H1 (cell line): ENCODE measurements around the gene GRIN3A. TPM values are rescaled to one million over a fixed set of nuclear protein-coding genes. Genes with fewer than 3 reads are reported as not detected.

ENCODE experiments used
- CTCF ChIA-PET: fragments of 300-600 bp; sonication (Branson Sonifier 250); formaldehyde crosslinking; loops from one replicate; lab custom pipeline; 2021; ENCODE audit not compliant: partially characterized antibody; lab: Charles Lee
- POLR2A ChIA-PET: fragments of 300-600 bp; sonication (Branson Sonifier 250); formaldehyde crosslinking; loops from one replicate; lab custom pipeline; 2021; ENCODE audit warnings: inconsistent platforms; ENCODE audit not compliant: partially characterized antibody; lab: Charles Lee
- DNase-seq, 2 experiments: peaks; one replicate each; pipeline versions ENCODE4 v3.0.0 to v3.0.0-alpha.2; 2010 to 2022; ENCODE audit warnings: low spot score in 2 of 2, low read depth in 1 of 2, mixed read lengths in 1 of 2
- FAIRE-seq: peaks from 2 replicates; lab custom pipeline; 2011; peaks lifted over from hg19 to GRCh38; lab: Jason Lieb, UNC
- H2AFZ ChIP-seq: 2 replicates; pipeline ENCODE4 v1.8.1; 2012; ENCODE audit warnings: low read length, inconsistent platforms
- H2AK5ac ChIP-seq: 2 replicates; pipeline ENCODE4 v1.6.1; 2013; ENCODE audit warnings: low read depth, low read length
- H2BK120ac ChIP-seq: replicated peaks from 2 replicates; pipeline ENCODE3; 2013; ENCODE audit warnings: low read depth, low read length, inconsistent platforms
- H2BK12ac ChIP-seq: 2 replicates; pipeline ENCODE4 v1.6.1; 2013; ENCODE audit warnings: low read depth, low read length
- H2BK15ac ChIP-seq: 2 replicates; pipeline ENCODE4 v1.6.1; 2013; ENCODE audit warnings: low read length
- H2BK20ac ChIP-seq: 2 replicates; pipeline ENCODE4 v1.6.1; 2013; ENCODE audit warnings: low read length
- H2BK5ac ChIP-seq: 2 replicates; pipeline ENCODE4 v1.6.1; 2013; ENCODE audit warnings: low read depth, low read length
- H3K14ac ChIP-seq: 2 replicates; pipeline ENCODE4 v1.6.1; 2013; ENCODE audit warnings: inconsistent platforms; ENCODE audit not compliant: insufficient read length
- H3K18ac ChIP-seq: 2 replicates; pipeline ENCODE4 v1.6.1; 2013; ENCODE audit warnings: low read length; ENCODE audit errors: extremely low read depth
- H3K23ac ChIP-seq: 2 replicates; pipeline ENCODE4 v1.6.1; 2013; ENCODE audit warnings: inconsistent platforms; ENCODE audit not compliant: insufficient read length
- H3K23me2 ChIP-seq: 2 replicates; pipeline ENCODE4 v1.6.1; 2013; ENCODE audit warnings: low read depth, low read length
- H3K27ac ChIP-seq: 2 replicates; pipeline ENCODE4 v1.6.1; 2011; ENCODE audit warnings: low read depth, low read length, inconsistent platforms
- H3K27me3 ChIP-seq, 4 experiments: replicated peaks in 1 of 4; 1 replicate in 1 of 4; 2 replicates in 3 of 4; pipeline versions ENCODE4 v1.6.1 to v1.8.1; 2011 to 2013; ENCODE audit warnings: low read length in 3 of 4, mild to moderate bottlenecking in 3 of 4, inconsistent platforms in 2 of 4, mixed read lengths in 2 of 4, moderate library complexity in 1 of 4; ENCODE audit not compliant: control insufficient read depth in 3 of 4, insufficient read depth in 3 of 4; ENCODE audit errors: extremely low read depth in 1 of 4
- H3K36me3 ChIP-seq, 4 experiments: 2 replicates each; pipeline versions ENCODE4 v1.6.1 to v1.8.1; 2011 to 2013; ENCODE audit warnings: mild to moderate bottlenecking in 4 of 4, low read length in 3 of 4, moderate library complexity in 2 of 4, control low read depth in 1 of 4, inconsistent platforms in 1 of 4; ENCODE audit not compliant: insufficient read depth in 4 of 4, control insufficient read depth in 2 of 4
- H3K4ac ChIP-seq: replicated peaks from 2 replicates; pipeline ENCODE3; 2013; ENCODE audit warnings: low read length, low read depth, mixed read lengths, inconsistent platforms; ENCODE audit not compliant: insufficient read length
- H3K4me1 ChIP-seq, 4 experiments: replicated peaks in 1 of 4; 1 replicate in 1 of 4; 2 replicates in 3 of 4; pipeline versions ENCODE4 v1.6.1 to v1.8.1; 2011 to 2013; ENCODE audit warnings: low read length in 3 of 4, inconsistent platforms in 2 of 4, mixed read lengths in 1 of 4; ENCODE audit not compliant: insufficient read depth in 4 of 4, control insufficient read depth in 3 of 4
- H3K4me2 ChIP-seq, 2 experiments: 2 replicates each; pipeline versions ENCODE4 v1.6.1 to v1.8.1; 2011 to 2013; ENCODE audit warnings: low read depth in 2 of 2, low read length in 2 of 2, control low read depth in 1 of 2, inconsistent platforms in 1 of 2, mild to moderate bottlenecking in 1 of 2; ENCODE audit not compliant: insufficient read depth in 1 of 2
- H3K4me3 ChIP-seq, 4 experiments: fragments of 200-600, 300-600 bp in 1 of 4; sonication (generic), shearing (Covaris generic), sonication (Bioruptor Twin) in 1 of 4; 2 replicates each; pipeline versions ENCODE4 v1.5.1 to v1.8.1; 2011 to 2016; ENCODE audit warnings: low read length in 4 of 4, low read depth in 3 of 4, control low read depth in 2 of 4, inconsistent platforms in 2 of 4, mild to moderate bottlenecking in 2 of 4, mixed read lengths in 1 of 4, moderate library complexity in 1 of 4; ENCODE audit not compliant: insufficient read depth in 2 of 4; ENCODE audit errors: extremely low read depth in 1 of 4
- H3K56ac ChIP-seq: replicated peaks from 2 replicates; pipeline ENCODE3; 2013; ENCODE audit warnings: low read depth, mild to moderate bottlenecking, mixed read lengths, low read length, inconsistent platforms; ENCODE audit not compliant: insufficient read length
- H3K79me1 ChIP-seq: 2 replicates; pipeline ENCODE4 v1.6.1; 2013; ENCODE audit warnings: low read depth, low read length, control low read depth
- H3K79me2 ChIP-seq, 2 experiments: 2 replicates each; pipeline versions ENCODE4 v1.6.1 to v1.8.1; 2012 to 2013; ENCODE audit warnings: low read length in 2 of 2, mild to moderate bottlenecking in 2 of 2, inconsistent platforms in 1 of 2; ENCODE audit not compliant: insufficient read depth in 2 of 2, control insufficient read depth in 1 of 2
- H3K9ac ChIP-seq, 4 experiments: replicated peaks in 1 of 4; 1 replicate in 1 of 4; 2 replicates in 3 of 4; pipeline versions ENCODE4 v1.6.1 to v1.8.1; 2011 to 2013; ENCODE audit warnings: low read depth in 3 of 4, low read length in 3 of 4, control low read depth in 2 of 4, mild to moderate bottlenecking in 2 of 4, moderate library complexity in 2 of 4, inconsistent platforms in 1 of 4; ENCODE audit errors: extremely low read depth in 1 of 4
- H3K9me3 ChIP-seq, 2 experiments: 2 replicates each; pipeline versions ENCODE4 v1.6.1 to v1.8.1; 2012 to 2013; ENCODE audit warnings: mild to moderate bottlenecking in 2 of 2, moderate library complexity in 2 of 2, control low read depth in 1 of 2, inconsistent platforms in 1 of 2, low read depth in 1 of 2, low read length in 1 of 2, mixed read lengths in 1 of 2; ENCODE audit not compliant: insufficient read depth in 2 of 2
- H4K20me1 ChIP-seq, 2 experiments: replicated peaks in 1 of 2; 2 replicates each; pipeline versions ENCODE3 to v1.8.1; 2011 to 2013; ENCODE audit warnings: inconsistent platforms in 2 of 2, low read length in 2 of 2, mild to moderate bottlenecking in 1 of 2; ENCODE audit not compliant: insufficient read depth in 2 of 2, control insufficient read depth in 1 of 2
- H4K5ac ChIP-seq: 2 replicates; pipeline ENCODE4 v1.6.1; 2013; ENCODE audit warnings: low read length, low read depth, mixed read lengths, inconsistent platforms; ENCODE audit not compliant: insufficient read length
- H4K8ac ChIP-seq: 2 replicates; pipeline ENCODE4 v1.8.0; 2013; ENCODE audit warnings: mild to moderate bottlenecking, moderate library complexity, low read length, inconsistent platforms; ENCODE audit not compliant: insufficient read depth; ENCODE audit errors: extremely low read depth
- H4K91ac ChIP-seq: replicated peaks from 2 replicates; pipeline ENCODE3; 2013; ENCODE audit warnings: low read length, mixed read lengths, inconsistent platforms; ENCODE audit not compliant: insufficient read length
- CTBP2 ChIP-seq: IDR thresholded peaks from 2 replicates; pipeline ENCODE4 v1.7.0; 2011; ENCODE audit warnings: borderline replicate concordance, mild to moderate bottlenecking, moderate library complexity, mixed read lengths, low read length; ENCODE audit not compliant: insufficient read depth, insufficient read length
- EGR1 ChIP-seq: IDR thresholded peaks from 2 replicates; pipeline ENCODE4 v1.6.1; 2011; ENCODE audit warnings: low read depth, low read length, borderline replicate concordance
- TAF1 ChIP-seq: IDR thresholded peaks from 2 replicates; pipeline ENCODE4 v1.6.1; 2011; ENCODE audit warnings: mild to moderate bottlenecking, low read depth, low read length
- TAF7 ChIP-seq: optimal IDR thresholded peaks from 2 replicates; pipeline ENCODE3; 2011; ENCODE audit warnings: low read depth, mild to moderate bottlenecking, inconsistent platforms, low read length, moderate library complexity, borderline replicate concordance
- USF2 ChIP-seq: IDR thresholded peaks from 2 replicates; pipeline ENCODE4 v1.6.1; 2011; ENCODE audit warnings: low read length, improper control_type of control experiment
- WGBS, 2 experiments: shearing (Covaris generic) in 1 of 2; methylation state at CpG; one replicate each; pipeline versions ENCODE4 v1.1.6 to v1.1.7; 2013 to 2015; ENCODE audit warnings: low lambda C conversion rate in 2 of 2, mixed read lengths in 2 of 2, inconsistent platforms in 1 of 2, low coverage in 1 of 2, missing lambda C conversion rate in 1 of 2; ENCODE audit not compliant: insufficient replicate concordance in 2 of 2, insufficient coverage in 1 of 2, insufficient read length in 1 of 2; ENCODE audit errors: extremely low coverage in 1 of 2, missing lambda C conversion rate in 1 of 2; 5-methylcytosine and 5-hydroxymethylcytosine counted together
- polyA plus RNA-seq, 7 experiments: library from polyadenylated mRNA; depleted of rRNA in 3 of 7; stranded (reverse) in 5 of 7; unstranded in 2 of 7; fragments of >200 nt in 5 of 7; fragments of 200-250 nt in 2 of 7; gene quantifications; 1 replicate in 5 of 7; 2 replicates in 1 of 7; 4 replicates in 1 of 7; pipeline versions ENCODE4 v1.2.1 to v1.2.3, GENCODE V29; 2011 to 2013; ENCODE audit warnings: missing spikeins in 2 of 7, mixed read lengths in 2 of 7
- total RNA-seq: library from RNA; stranded (reverse); fragmentation: NEBNext Ultra II Directional; extraction: Animal tissue kit (Norgen Biotek cat#: 25700); gene quantifications from 2 replicates; pipeline ENCODE4 v1.2.1, GENCODE V29; 2021

GRIN3A gene
- total and polyA plus RNA-seq, 2 of the 8 experiments (the other 6 are each of a cell fraction or from before 2014, with no cell fraction given): 0.04 TPM; not detected in 1

- Histone ChIP-seq H3K79me1 (no peaks in the 10 kb centered on the region), H3K23me2 (no peaks in the 10 kb centered on the region), H3K27ac (no peak overlapping the region), H3K9me3 (no peaks in the 10 kb centered on the region), H3K36me3 (no peaks in the 10 kb centered on the region), H3K9ac (no peak overlapping the region), H3K23ac (no peak overlapping the region), H4K91ac (no peak overlapping the region), H3K79me2 (no peaks in the 10 kb centered on the region), H2BK5ac (no peak overlapping the region), H4K5ac (no peak overlapping the region), H2AK5ac (no peak overlapping the region), H3K56ac (no peak overlapping the region), H3K14ac (no peak overlapping the region), H2BK20ac (no peak overlapping the region), H3K4ac (no peak overlapping the region), H2BK15ac (no peak overlapping the region), H2BK120ac (no peak overlapping the region), H3K27me3 (no peaks in the 10 kb centered on the region), H3K18ac (no peak overlapping the region), H3K4me2 (no peak overlapping the region), H3K4me3 (no peak overlapping the region), H2BK12ac (no peak overlapping the region), H2AFZ (no peak overlapping the region), H4K20me1 (no peaks in the 10 kb centered on the region), H4K8ac (no peak overlapping the region), H3K4me1 (peaks cover 1 to 9% (median 6%) of the 10 kb centered on the region in 4 experiments; a peak in 6 of 7 replicates)
- 81% methylated on average over 6 of the region's 6 CpGs; no CpG with 5 or more reads in 1 of the 2 experiments for WGBS, 2 experiments
- DNase-seq (no peak), FAIRE-seq (no peak)
- ChIA-PET POLR2A (interaction anchor here (1.0 kb wide), 1 partner anchor 19 kb away, joined by 3 read pairs; no protein-coding TSS in a partner anchor), CTCF (interaction anchor here (0.7 to 1.4 kb wide), 6 partner anchors 9 to 148 kb away, joined by 3 to 4 read pairs (median 4); no protein-coding TSS in a partner anchor)
- TF ChIP-seq EGR1 (no peak), CTBP2 (no peak), TAF7 (no peak), TAF1 (no peak), USF2 (no peak)
Observed at GRCh38 chr9:101579711-101580545, 158.5 kb downstream of the GRIN3A start.
